K562 (cell line): ENCODE results near the gene ADIPOR1. TPM values are rescaled to one million over a fixed set of nuclear protein-coding genes. Genes with fewer than 3 reads are reported as not detected.
A peak's percentile ranks its signal among the peaks of the same experiment; 100 is the strongest.

Experiments
- CHAMP1 ChIP-seq: fragments of 450-650 bp; IDR thresholded peaks from 2 replicates; pipeline ENCODE4 v1.6.1; 2016; ENCODE audit warnings: mild to moderate bottlenecking
- EHMT2 ChIP-seq: fragments of 450-650 bp; IDR thresholded peaks from 2 replicates; pipeline ENCODE4 v1.6.1; 2018; ENCODE audit warnings: antibody characterized with exemption
- FOSL1 ChIP-seq: fragments of 200-800 bp; sonication (Bioruptor generic); conservative IDR thresholded peaks from 2 replicates; pipeline ENCODE4 v1.6.1; 2016; ENCODE audit warnings: missing genetic modification characterization, missing compliant biosample characterization
- GABPB1 ChIP-seq: sonication (generic); formaldehyde crosslinking; IDR thresholded peaks from 2 replicates; pipeline ENCODE4 v1.8.0; 2022; ENCODE audit warnings: mild to moderate bottlenecking, missing genetic modification reagents
- MEIS2 ChIP-seq: fragments of 450-650 bp; IDR thresholded peaks from 2 replicates; pipeline ENCODE4 v1.6.1; 2014; ENCODE audit warnings: mild to moderate bottlenecking; ENCODE audit not compliant: partially characterized antibody
- MLX ChIP-seq, 2 experiments: fragments of 450-650 bp in 1 of 2; sonication (generic) in 1 of 2; formaldehyde crosslinking; conservative IDR thresholded peaks; 2 replicates each; pipeline versions ENCODE4 v1.4.0 to v1.8.1; 2020 to 2022; ENCODE audit warnings: mild to moderate bottlenecking in 1 of 2, missing genetic modification reagents in 1 of 2
- NFIC ChIP-seq: fragments of 450-650 bp; IDR thresholded peaks from 2 replicates; pipeline ENCODE4 v1.6.1; 2017; ENCODE audit warnings: mild to moderate bottlenecking, inconsistent platforms
- PML ChIP-seq: IDR thresholded peaks from 2 replicates; pipeline ENCODE4 v1.6.1; 2012; ENCODE audit warnings: low read length, inconsistent platforms
- SOX6 ChIP-seq: fragments of 450-650 bp; IDR thresholded peaks from 2 replicates; pipeline ENCODE4 v1.6.1; 2014; ENCODE audit warnings: mild to moderate bottlenecking
- SRSF9 ChIP-seq: fragments of 200-400 bp; formaldehyde crosslinking; IDR thresholded peaks from 2 replicates; pipeline ENCODE4 v1.6.1; 2017; ENCODE audit warnings: low read depth, low read length, borderline replicate concordance
- TEAD4 ChIP-seq, 2 experiments: sonication (generic) in 1 of 2; formaldehyde crosslinking in 1 of 2; IDR thresholded peaks; 2 replicates each; pipeline versions ENCODE4 v1.6.1 to v1.8.0; 2012 to 2022; ENCODE audit warnings: borderline replicate concordance in 1 of 2, inconsistent platforms in 1 of 2, low read length in 1 of 2, mild to moderate bottlenecking in 1 of 2, missing genetic modification reagents in 1 of 2
- ZFP91 ChIP-seq: sonication (generic); formaldehyde crosslinking; IDR thresholded peaks from 2 replicates; pipeline ENCODE4 v1.8.0; 2022; ENCODE audit warnings: mild to moderate bottlenecking, missing genetic modification reagents
- ZNF12 ChIP-seq: sonication (generic); formaldehyde crosslinking; IDR thresholded peaks from 2 replicates; pipeline ENCODE4 v1.4.0; 2020; ENCODE audit warnings: mild to moderate bottlenecking, missing genetic modification reagents
- ZNF586 ChIP-seq: fragments of 450-650 bp; formaldehyde crosslinking; conservative IDR thresholded peaks from 2 replicates; pipeline ENCODE4 v1.4.0; 2020; ENCODE audit warnings: mild to moderate bottlenecking, moderate library complexity
- ZNF592 ChIP-seq: fragments of 450-650 bp; IDR thresholded peaks from 2 replicates; pipeline ENCODE4 v1.6.1; 2017; ENCODE audit warnings: antibody characterized with exemption, mild to moderate bottlenecking
- polyA plus RNA-seq, 8 experiments: library from polyadenylated mRNA; depleted of rRNA in 4 of 8; stranded (reverse) in 5 of 8; unstranded in 3 of 8; fragments of >200 nt; fragmentation: Nextera tagmentation in 2 of 8; fragmentation: Illumina TruSeq in 1 of 8; extraction: Ambion mirVana in 2 of 8; extraction: Trizol in 1 of 8; gene quantifications; 2 replicates each; pipeline versions ENCODE4 v1.2.1 to v1.2.3, GENCODE V29; 2011 to 2014; ENCODE audit warnings: inconsistent platforms in 1 of 8, missing spikeins in 1 of 8
- total RNA-seq, 7 experiments: library from RNA; depleted of rRNA in 6 of 7; stranded (reverse); fragments of >200 nt in 6 of 7; fragmentation: Illumina TruSeq in 2 of 7; extraction: Trizol in 2 of 7; gene quantifications; 2 replicates each; pipeline versions ENCODE4 v1.2.1 to v1.2.3, GENCODE V29; 2011 to 2021; ENCODE audit warnings: low replicate concordance in 1 of 7

Gene ADIPOR1
- total and polyA plus RNA-seq, 9 of the 15 experiments (the other 6 are each of a cell fraction or from before 2014, with no cell fraction given), result 29.0 to 217 (median 100) TPM

GRCh38 chr1:202944438-202944921, 13.6 kb downstream of the ADIPOR1 start (continued):
- TF ChIP-seq ZNF592 (peak; percentile 71), NFIC (peak; percentile 96), SOX6 (peak; percentile 93), MLX (CRISPR knock-in tag; conservative IDR thresholded peaks at IDR 0.05) (no peak), ZNF12 (no peak), TEAD4 (IDR thresholded peaks at IDR 0.05; ENCODE audit: low read length) (peak; percentile 94), TEAD4 (CRISPR knock-in tag; IDR thresholded peaks at IDR 0.05; ENCODE audit: borderline replicate concordance) (no peak), ZFP91 (CRISPR knock-in tag) (no peak), SRSF9 (no peak), CHAMP1 (peak; percentile 46; the same call in 1 of the 2 replicates), FOSL1 (tag) (peak; percentile 62), MEIS2 (peak; percentile 92), GABPB1 (0 out of 2 replicates have a peak, but pooled peaks have one; percentile 20), ZNF586 (CRISPR knock-in tag) (no peak), EHMT2 (peak; percentile 80), PML (peak; percentile 93)
